MCF 10A (cell line): ENCODE results near the gene SEZ6L. TPM values are rescaled to one million over a fixed set of nuclear protein-coding genes. Genes with fewer than 3 reads are reported as not detected.

ENCODE experiments used
- BruUV-seq: library from RNA; stranded (reverse); fragments of 400-500 nt; replicated peaks from 2 replicates; lab custom pipeline; 2021; lab: Mats Ljungman, UMichigan
- CTCF ChIA-PET: fragments of 300-600 bp; sonication (Branson Sonifier 250); formaldehyde crosslinking; extraction: SDS; loops from one replicate; lab custom pipeline; 2021; ENCODE audit warnings: antibody characterized with exemption, inconsistent platforms; lab: Yijun Ruan, JAX
- POLR2A ChIA-PET: fragments of 300-600, 350-650 bp; sonication (Branson Sonifier 250); formaldehyde crosslinking; extraction: SDS; loops from one replicate; lab custom pipeline; 2020; ENCODE audit warnings: antibody characterized with exemption, inconsistent platforms; lab: Yijun Ruan, JAX
- DNase-seq: peaks from one replicate; pipeline ENCODE4 v3.0.0-alpha.2; 2018; ENCODE audit not compliant: unreplicated experiment
- H3K27ac Mint-ChIP-seq: one replicate; pipeline ENCODE4 v1.8.0; 2022; ENCODE audit warnings: mild to moderate bottlenecking, low read depth, mixed read lengths; ENCODE audit not compliant: unreplicated experiment
- H3K27me3 Mint-ChIP-seq: one replicate; pipeline ENCODE4 v1.8.0; 2022; ENCODE audit warnings: mixed read lengths; ENCODE audit not compliant: insufficient read depth, unreplicated experiment
- H3K36me3 Mint-ChIP-seq: one replicate; pipeline ENCODE4 v1.8.0; 2022; ENCODE audit warnings: mild to moderate bottlenecking, moderate library complexity, mixed read lengths; ENCODE audit not compliant: insufficient read depth, unreplicated experiment
- H3K4me1 Mint-ChIP-seq: one replicate; pipeline ENCODE4 v1.8.0; 2022; ENCODE audit warnings: mixed read lengths; ENCODE audit not compliant: insufficient read depth, unreplicated experiment
- H3K4me3 Mint-ChIP-seq: one replicate; pipeline ENCODE4 v1.8.0; 2022; ENCODE audit warnings: mild to moderate bottlenecking, moderate library complexity, mixed read lengths; ENCODE audit not compliant: unreplicated experiment
- H3K9me3 Mint-ChIP-seq: one replicate; pipeline ENCODE4 v1.8.0; 2022; ENCODE audit warnings: mixed read lengths; ENCODE audit not compliant: unreplicated experiment
- CTCF ChIP-seq: fragments of 200-600 bp; IDR thresholded peaks from one replicate; pipeline ENCODE4 v1.8.0; 2022; ENCODE audit warnings: antibody characterized with exemption, mild to moderate bottlenecking; ENCODE audit not compliant: unreplicated experiment
- intact Hi-C: fragments of 100-400 bp; cut with micrococcal nuclease; formaldehyde crosslinking; loops from 2 replicates; pipeline ENCODE4 v1.14.1; 2022
- total RNA-seq: library from RNA; stranded (reverse); gene quantifications from 2 replicates; pipeline ENCODE4 v1.2.3, GENCODE V29; 2022

Gene SEZ6L
- total RNA-seq, 1 experiment from 2014 or later = not detected

- POLR2A ChIA-PET = interaction anchor here (1.0 kb wide), 1 partner anchor 50 kb away, joined by 3 read pairs; no protein-coding TSS in a partner anchor
- Mint-ChIP-seq H3K27me3 (peaks cover 19% of the 10 kb centered on the region), H3K9me3 (no peaks in the 10 kb centered on the region), H3K4me3 (peak within 1 kb of the TSS; percentile 96), H3K36me3 (peaks cover under 1% of the 10 kb centered on the region), H3K27ac (peak within 1 kb of the TSS; percentile 84), H3K4me1 (peaks cover 15% of the 10 kb centered on the region)
- TF ChIP-seq CTCF = no peak
- no TSS peak for BruUV-seq
- CTCF ChIA-PET = interaction anchor here (0.6 to 1.3 kb wide), 2 partner anchors 18 to 219 kb away, joined by 3 read pairs; no protein-coding TSS in a partner anchor
- DNase-seq = peak; percentile 39
- intact Hi-C loops = no loop called here
These were observed 259.5 kb downstream of the SEZ6L start, which contains the start of gene ASPHD2 for GRCh38 chr22:26428515-26429457. Gene ASPHD2 (plus strand): TSS chr22:26429260. CDS start chr22:26433616, 4,356 bp downstream.

- POLR2A ChIA-PET = interaction anchor here (0.6 to 2.1 kb wide), 3 partner anchors 13 to 49 kb away, joined by 3 to 12 read pairs (median 4); no protein-coding TSS in a partner anchor
- H3K36me3 Mint-ChIP-seq = peaks cover 8% of the 10 kb centered on the region
- H3K27ac Mint-ChIP-seq = no peak overlapping the region
- H3K27me3 Mint-ChIP-seq = peaks cover 19% of the 10 kb centered on the region
- no peak for TF ChIP-seq CTCF
- no TSS peak for BruUV-seq
- peak overlapping the region; percentile 96 for H3K4me3 Mint-ChIP-seq
- no peak for DNase-seq
- peaks cover 15% of the 10 kb centered on the region for H3K4me1 Mint-ChIP-seq
- H3K9me3 Mint-ChIP-seq = no peaks in the 10 kb centered on the region
- intact Hi-C loops = no loop called here
- CTCF ChIA-PET = interaction anchor here (0.7 to 2.0 kb wide), 9 partner anchors 9 to 1227 kb away, joined by 3 to 11 read pairs (median 4); partner anchors contain the start of genes HPS4 and SRRD
These were observed 260.4 kb downstream of the SEZ6L start for GRCh38 chr22:26429458-26430286.

GRCh38 chr22:26430600-26430999, 261.3 kb downstream of the SEZ6L start:
- POLR2A ChIA-PET = interaction anchor here (2.1 kb wide), 1 partner anchor 14 kb away, joined by 12 read pairs; no protein-coding TSS in a partner anchor
- no TSS peak for BruUV-seq
- intact Hi-C loops = no loop called here
- Mint-ChIP-seq H3K36me3 (peaks cover 8% of the 10 kb centered on the region), H3K4me1 (peaks cover 15% of the 10 kb centered on the region), H3K4me3 (peak overlapping the region; percentile 96), H3K27me3 (peaks cover 18% of the 10 kb centered on the region), H3K27ac (no peak overlapping the region), H3K9me3 (no peaks in the 10 kb centered on the region)
- DNase-seq = no peak
- TF ChIP-seq CTCF = no peak
- CTCF ChIA-PET = interaction anchor here (1.0 to 2.0 kb wide), 5 partner anchors 9 to 64 kb away, joined by 3 to 11 read pairs (median 8); no protein-coding TSS in a partner anchor
